ENCODE measurements around the gene MNT.

Gene MNT

GRCh38 chr17:2380226-2380922 lies 20.5 kb downstream of the MNT start:
- intact Hi-C loops (cut with DNase I; ENCODE audit: low total_unique reads) = loop anchor here (10.0 kb wide), 1 partner anchor 274 kb away; no protein-coding TSS in a partner anchor
- peaks cover 0 to 19% (median 3%) of the 10 kb centered on the region in 4 donors for H3K4me1 ChIP-seq
- H3K27ac ChIP-seq = no peak overlapping the region
- no peaks in the 10 kb centered on the region for H3K9me3 ChIP-seq
- no peaks in the 10 kb centered on the region for H3K27me3 ChIP-seq
- TF ChIP-seq CTCF (IDR thresholded peaks at IDR 0.05) = no peak
- H3K36me3 ChIP-seq = peaks cover 0 to 73% (median 45%) of the 10 kb centered on the region in 3 donors
- DNase-seq = no peak
- no peak overlapping the region for H3K4me3 ChIP-seq

- no peaks in the 10 kb centered on the region for H3K9me3 ChIP-seq
- H3K36me3 ChIP-seq = peaks cover 0 to 71% (median 47%) of the 10 kb centered on the region in 3 donors
- H3K4me1 ChIP-seq = peaks cover 0 to 19% (median 3%) of the 10 kb centered on the region in 4 donors
- DNase-seq = no peak
- no peak overlapping the region for H3K27ac ChIP-seq
- intact Hi-C loops (cut with DNase I; ENCODE audit: low total_unique reads) = loop anchor here (10.0 kb wide), 1 partner anchor 275 kb away; no protein-coding TSS in a partner anchor
- no peak for TF ChIP-seq CTCF (IDR thresholded peaks at IDR 0.05)
- H3K4me3 ChIP-seq = no peak overlapping the region
- H3K27me3 ChIP-seq = no peaks in the 10 kb centered on the region
These were observed 21.2 kb downstream of the MNT start for GRCh38 chr17:2379489-2380225.

- H3K36me3 ChIP-seq = peaks cover 0 to 74% (median 55%) of the 10 kb centered on the region in 3 donors
- H3K4me3 ChIP-seq = no peak overlapping the region
- H3K9me3 ChIP-seq = no peaks in the 10 kb centered on the region
- no peaks in the 10 kb centered on the region for H3K27me3 ChIP-seq
- intact Hi-C loops (cut with DNase I; ENCODE audit: low total_unique reads) = no loop called here
- H3K27ac ChIP-seq = no peak overlapping the region
- DNase-seq = no peak
- H3K4me1 ChIP-seq = peaks cover 0 to 19% (median 3%) of the 10 kb centered on the region in 4 donors
- no peak for TF ChIP-seq CTCF (IDR thresholded peaks at IDR 0.05)
These were observed 22.0 kb downstream of the MNT start for GRCh38 chr17:2378905-2379304.

- intact Hi-C loops (cut with DNase I; ENCODE audit: low total_unique reads) = no loop called here
These were observed 23.2 kb downstream of the MNT start for GRCh38 chr17:2377659-2378058.

GRCh38 chr17:2376107-2376506 lies 24.8 kb downstream of the MNT start:
- no peaks in the 10 kb centered on the region for H3K9me3 ChIP-seq
- H3K4me3 ChIP-seq = no peak overlapping the region
- intact Hi-C loops (cut with DNase I; ENCODE audit: low total_unique reads) = no loop called here
- H3K27me3 ChIP-seq = no peaks in the 10 kb centered on the region
- DNase-seq = no peak
- peaks cover 6 to 98% (median 78%) of the 10 kb centered on the region in 3 donors for H3K36me3 ChIP-seq
- no peak overlapping the region for H3K27ac ChIP-seq
- TF ChIP-seq CTCF (IDR thresholded peaks at IDR 0.05) = no peak
- peaks cover 0 to 2% (median 0%) of the 10 kb centered on the region in 4 donors for H3K4me1 ChIP-seq

More at GRCh38 chr17:2377659-2378058, 23.2 kb downstream of the MNT start:
- no peak for TF ChIP-seq CTCF (IDR thresholded peaks at IDR 0.05)
- Histone ChIP-seq H3K27ac (no peak overlapping the region), H3K4me1 (peaks cover 0 to 10% (median under 1%) of the 10 kb centered on the region in 4 donors), H3K36me3 (peaks cover 6 to 87% (median 67%) of the 10 kb centered on the region in 3 donors), H3K27me3 (no peaks in the 10 kb centered on the region), H3K4me3 (no peak overlapping the region), H3K9me3 (no peaks in the 10 kb centered on the region)
- DNase-seq = no peak

All from tibial artery (tissue), 4 donors.